SH-SY5Y (cell line): ENCODE results near the gene TSPAN32.

Experiments used
- GATA2 ChIP-seq: IDR thresholded peaks from 2 replicates; pipeline ENCODE4 v1.6.1; 2011; ENCODE audit warnings: mild to moderate bottlenecking, low read depth, low read length
- GATA3 ChIP-seq: IDR thresholded peaks from 2 replicates; pipeline ENCODE4 v1.6.1; 2011; ENCODE audit warnings: low read depth, mild to moderate bottlenecking, low read length, moderate library complexity

DNA sequence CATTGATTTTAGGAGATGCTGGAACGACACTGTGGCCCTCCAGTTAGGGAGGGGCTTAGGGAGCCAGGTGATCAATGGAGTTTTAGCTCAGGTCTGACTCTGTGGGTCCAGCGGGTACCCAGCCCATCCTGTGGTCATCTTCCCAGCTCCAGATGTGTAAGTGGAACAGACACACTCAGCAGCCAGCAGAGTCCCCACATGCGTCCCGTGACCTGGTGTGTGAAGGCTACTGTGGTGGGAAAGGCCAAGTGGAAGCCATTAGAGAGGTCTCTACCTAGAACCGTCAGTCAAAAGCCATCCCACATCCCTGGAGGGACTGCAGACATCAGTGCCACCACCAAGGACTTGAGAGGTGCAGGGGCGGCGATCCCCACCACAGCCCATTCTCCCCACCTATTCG is 55.4 kb downstream of the TSPAN32 start:
- no peak for TF ChIP-seq GATA2
- TF ChIP-seq GATA3, result no peak
